NOMO-1 treated with dmso at 0.1 percent for 144 hours (cell line): ENCODE results near the gene SMIM35.
A peak's percentile ranks its signal among the peaks of the same experiment; 100 is the strongest.

ENCODE experiments used
- DNase-seq: peaks from one replicate; lab custom pipeline; 2025; ENCODE audit not compliant: unreplicated experiment; lab: John Stamatoyannopoulos, UW

Gene SMIM35

GRCh38 chr11:117969160-117969991 lies 117.4 kb downstream of the SMIM35 start:
- DNase-seq = no peak

- no peak for DNase-seq
Observed at GRCh38 chr11:117966908-117967307, 119.9 kb downstream of the SMIM35 start.

- DNase-seq = no peak
Observed at GRCh38 chr11:117962826-117963225, 123.9 kb downstream of the SMIM35 start.

GRCh38 chr11:117961896-117962295 lies 124.9 kb downstream of the SMIM35 start:
- DNase-seq = no peak

- DNase-seq = no peak
Observed at GRCh38 chr11:117960406-117960805, 126.4 kb downstream of the SMIM35 start.

GRCh38 chr11:117959438-117960149 lies 127.2 kb downstream of the SMIM35 start:
- DNase-seq = peak; percentile 54

- DNase-seq = no peak
Observed at GRCh38 chr11:117958949-117959348, 127.8 kb downstream of the SMIM35 start.
